GM18511 (cell line): ENCODE measurements around the gene COX5B.
A peak's percentile ranks its signal among the peaks of the same experiment; 100 is the strongest.

Source experiments
- ATAC-seq: cut with Tn5 transposase; IDR thresholded peaks from one replicate; pipeline ENCODE4 v1.9.1; 2021; ENCODE audit warnings: mild to moderate bottlenecking, moderate library complexity; ENCODE audit not compliant: unreplicated experiment

The COX5B gene

DNA sequence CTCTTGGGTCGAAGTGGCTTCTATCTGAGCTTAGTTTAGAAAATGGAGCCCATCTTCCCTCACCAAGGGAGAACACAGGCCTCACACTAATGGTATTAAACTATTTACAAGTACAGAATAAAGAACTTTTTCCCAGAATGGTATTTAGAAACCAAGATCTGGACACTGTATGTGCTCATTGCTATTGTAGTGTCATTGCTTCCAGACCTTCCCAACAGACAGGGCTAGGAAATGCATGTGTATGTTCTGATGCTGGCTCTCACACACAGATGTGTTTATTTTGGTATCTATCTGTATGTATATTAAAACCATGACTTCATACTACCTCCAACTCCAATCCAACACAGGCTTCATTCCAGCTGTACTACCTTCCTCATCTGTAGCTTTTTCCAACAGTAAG, 8.0 kb downstream of the COX5B start:
- no peak for ATAC-seq

DNA sequence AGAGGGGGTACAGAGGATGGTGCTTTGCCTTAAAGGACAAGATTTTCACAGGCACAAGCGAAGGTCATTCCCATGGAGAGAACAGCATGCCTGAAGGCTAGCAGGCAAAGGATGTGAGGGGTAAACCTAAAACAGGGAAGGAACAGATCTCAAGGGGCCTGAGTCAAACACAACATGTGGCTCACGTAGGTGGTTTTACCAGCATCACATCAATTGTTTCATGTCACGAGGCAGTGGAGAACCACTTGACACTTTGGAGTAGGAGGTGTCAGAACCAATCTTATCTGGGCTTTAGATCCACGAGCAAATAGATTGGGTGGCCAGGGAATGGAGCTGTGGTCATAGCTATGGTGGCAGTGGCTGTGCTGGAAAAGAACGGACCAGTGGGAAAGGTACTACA, 8.4 kb downstream of the COX5B start:
- no peak for ATAC-seq

- ATAC-seq, result no peak
These were observed 8.9 kb downstream of the COX5B start for GRCh38 chr2:97654791-97655190.

- no peak for ATAC-seq
These were observed 10.4 kb downstream of the COX5B start for GRCh38 chr2:97656129-97656755.

GRCh38 chr2:97656905-97657587, 11.2 kb downstream of the COX5B start:
- ATAC-seq, result no peak

- no peak for ATAC-seq
These were observed 12.3 kb downstream of the COX5B start for GRCh38 chr2:97657986-97658690.

DNA sequence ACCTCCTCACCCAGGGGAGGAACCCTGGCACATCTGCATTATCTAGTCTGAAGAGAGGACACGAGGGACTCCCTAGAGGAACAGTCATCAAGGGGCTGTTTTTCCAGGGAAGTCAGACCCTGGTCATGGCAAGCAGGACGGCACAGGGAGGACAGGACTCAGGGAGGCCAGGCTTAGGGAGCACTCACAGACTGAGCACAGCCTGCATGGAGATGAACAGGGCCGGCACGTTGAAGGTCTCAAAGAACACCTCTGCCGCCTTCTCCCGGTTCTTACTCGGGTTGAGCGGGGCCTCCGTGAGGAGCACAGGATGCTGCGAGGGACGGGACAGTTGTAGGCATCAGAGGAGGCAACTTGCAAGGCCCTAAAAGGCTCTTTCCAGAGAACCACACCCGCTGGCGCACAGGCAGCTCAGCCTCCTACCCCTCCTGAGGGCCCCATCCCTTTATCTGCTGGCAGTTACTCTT, 12.9 kb downstream of the COX5B start:
- ATAC-seq, result no peak

DNA sequence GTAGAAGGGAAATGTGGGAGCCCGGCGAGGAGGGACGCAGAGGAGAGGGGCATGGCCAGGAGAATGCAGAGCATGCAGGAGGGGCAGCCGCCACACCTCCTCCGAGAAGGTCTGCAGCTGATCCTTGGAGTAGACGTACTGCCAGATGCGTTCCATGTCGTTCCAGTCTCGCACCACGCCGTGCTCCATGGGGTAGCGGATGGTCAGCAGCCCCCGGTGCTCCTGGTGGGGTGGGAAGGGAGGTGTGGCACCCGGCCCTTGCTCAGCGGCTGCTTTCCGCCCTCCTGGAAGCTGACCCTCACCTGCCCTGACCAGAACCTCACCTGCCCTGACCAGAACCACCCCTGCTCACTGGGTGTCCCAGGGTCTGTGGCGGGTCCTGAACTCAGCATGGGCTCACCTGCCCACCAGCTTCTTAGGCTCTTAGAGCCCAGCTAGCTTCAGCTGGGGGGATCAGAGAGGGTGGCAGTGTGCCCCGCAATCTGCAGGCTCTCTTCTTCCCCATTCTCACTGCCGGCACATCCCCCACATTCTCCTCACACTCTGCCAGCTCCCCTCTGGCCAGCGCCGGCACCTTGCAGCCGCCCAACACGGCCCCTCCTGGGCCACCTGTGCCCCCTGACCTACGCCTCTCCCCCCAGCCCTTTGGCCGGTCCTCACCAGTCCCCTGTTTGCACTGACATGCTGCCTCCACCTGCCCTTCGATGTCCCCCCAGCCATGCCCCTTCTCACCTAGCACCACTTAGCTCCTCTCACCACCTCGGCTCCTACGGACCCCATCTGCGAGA, 13.6 kb downstream of the COX5B start:
- no peak for ATAC-seq

DNA sequence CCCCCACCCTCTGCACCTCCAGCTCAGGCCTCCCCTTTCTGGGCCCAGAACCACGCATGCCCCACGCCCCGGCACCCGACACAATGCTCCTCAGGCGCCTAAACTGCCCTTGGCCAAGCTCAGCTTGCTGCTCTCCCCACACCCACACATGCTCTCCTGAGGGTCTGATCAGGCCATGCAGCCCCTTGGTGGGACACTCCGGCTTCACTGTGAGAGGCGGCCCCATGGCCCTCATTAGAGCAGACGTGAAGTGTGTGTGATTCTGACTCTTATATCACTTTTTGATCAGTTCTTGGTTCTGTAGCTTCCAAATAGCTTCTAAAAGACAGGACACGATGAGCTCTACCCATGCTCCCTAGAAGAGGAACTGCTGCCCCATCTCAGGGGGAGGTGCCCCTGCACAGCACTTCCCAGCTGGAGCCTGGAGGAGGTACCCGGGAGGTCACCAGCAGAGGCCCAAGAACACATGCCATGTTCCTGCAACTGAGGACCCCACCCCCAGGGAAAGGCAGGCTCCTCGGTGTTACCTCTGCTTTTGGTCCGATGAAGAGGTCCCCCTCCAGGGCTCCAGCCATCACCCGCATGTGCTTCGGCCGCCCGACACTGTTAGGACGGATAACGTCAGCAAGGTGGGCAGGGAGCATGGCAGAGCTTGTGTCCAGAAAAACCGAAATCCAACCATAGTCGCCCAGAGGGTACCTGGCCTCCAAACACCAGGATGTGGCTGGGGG, 14.3 kb downstream of the COX5B start:
- ATAC-seq, result no peak

DNA sequence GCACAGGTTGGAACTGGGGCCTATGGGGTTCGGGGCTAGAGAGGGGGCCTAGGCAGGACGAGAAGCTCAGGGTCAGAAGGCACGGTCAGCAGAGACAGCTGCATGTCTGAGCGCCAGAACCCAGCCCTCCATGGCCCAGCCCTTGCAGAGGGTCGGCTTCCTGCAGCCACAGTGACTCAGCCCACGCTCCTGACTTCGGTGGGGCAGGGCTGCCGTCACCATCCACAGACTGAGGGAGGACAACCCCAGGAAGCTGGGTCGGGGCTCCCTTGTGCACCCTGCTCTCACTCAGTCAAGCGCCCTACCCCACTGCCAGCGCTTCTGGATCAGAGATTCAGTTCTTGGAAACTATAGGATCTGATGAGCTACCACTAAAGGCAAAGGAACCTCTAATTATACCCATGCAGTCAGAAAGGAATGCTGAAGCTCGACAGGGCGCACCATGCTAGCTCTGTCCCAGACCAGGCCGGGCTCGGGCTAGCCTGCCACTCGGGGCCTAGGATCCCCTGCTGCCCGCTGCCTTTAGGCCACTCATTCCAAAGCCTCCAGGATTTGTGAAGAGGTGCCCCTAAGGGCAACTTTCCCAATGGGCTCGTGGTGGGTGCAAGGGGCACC, 15.0 kb downstream of the COX5B start:
- ATAC-seq, result no peak

DNA sequence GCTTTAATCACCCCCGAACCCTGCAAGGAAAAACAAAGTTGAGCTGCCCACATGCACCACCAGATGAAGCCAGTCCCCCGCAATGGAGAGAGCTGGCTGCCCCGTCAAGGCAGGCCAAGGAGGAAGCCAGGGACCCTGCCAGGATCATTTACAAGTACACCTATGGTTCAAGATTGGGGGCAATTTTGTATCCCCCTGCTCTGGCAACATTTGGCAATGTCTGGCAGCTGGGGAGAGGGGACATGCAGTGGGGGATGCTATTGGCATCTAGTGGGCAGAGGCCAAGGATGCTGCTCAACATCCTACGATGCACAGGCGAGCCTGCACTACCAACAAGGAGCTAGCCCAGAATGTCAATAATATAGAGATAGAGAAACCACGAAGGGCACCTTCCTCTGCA, 16.1 kb downstream of the COX5B start:
- ATAC-seq, result no peak

GRCh38 chr2:97662386-97662894, 16.6 kb downstream of the COX5B start:
- no peak for ATAC-seq

DNA sequence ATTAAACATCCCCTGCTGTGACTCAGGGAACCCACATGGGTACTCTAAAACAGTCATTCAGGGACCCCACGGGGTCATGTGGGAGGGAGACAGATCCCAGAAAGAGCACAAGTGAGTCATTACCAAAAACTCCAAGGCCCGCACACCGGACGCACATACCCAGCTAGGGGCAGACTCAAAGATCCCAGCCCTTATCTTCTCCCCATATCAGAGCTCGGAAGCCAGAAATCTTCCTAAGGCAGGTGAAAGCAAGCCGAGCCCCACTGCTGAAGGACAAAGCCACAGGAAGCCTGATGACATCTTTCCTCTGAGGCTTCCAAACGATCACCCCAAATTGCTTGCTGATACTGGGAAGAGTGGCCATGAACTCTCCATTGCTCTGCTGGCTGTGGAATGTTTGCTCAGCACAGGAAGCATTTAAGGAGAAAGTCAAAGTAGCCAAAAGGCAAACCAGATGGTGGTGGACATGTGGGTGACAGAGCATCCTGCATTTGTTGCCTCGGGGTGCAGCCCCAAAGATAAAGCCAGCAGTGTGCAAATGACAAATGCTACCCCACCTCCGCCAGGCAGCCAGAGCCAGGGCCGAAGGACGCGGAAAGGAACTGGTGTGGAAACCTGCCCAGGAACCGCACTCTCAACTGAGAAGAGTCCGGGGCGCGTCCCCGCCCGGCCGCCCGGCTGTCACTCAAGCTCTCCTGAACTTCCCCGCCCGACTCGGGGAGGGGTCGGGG, 17.2 kb downstream of the COX5B start:
- peak; percentile 56 for ATAC-seq

DNA sequence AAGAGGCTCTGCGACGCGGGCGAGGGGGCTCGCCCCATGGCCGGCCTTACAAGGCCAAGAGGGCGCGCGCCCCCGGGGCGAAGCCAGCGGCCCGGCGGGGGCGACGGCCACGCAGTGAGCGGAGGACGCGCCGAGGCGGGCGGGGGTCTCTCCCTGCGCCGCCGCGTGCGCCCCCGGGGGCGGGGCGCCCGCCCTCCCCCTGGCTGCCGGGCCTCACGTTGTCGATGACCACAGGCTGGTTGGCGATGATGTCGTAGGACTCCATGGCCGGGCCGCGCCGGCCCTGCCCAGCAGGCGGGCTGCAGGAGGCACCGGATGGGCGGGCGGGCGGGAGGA, 17.7 kb downstream of the COX5B start:
- no peak for ATAC-seq

- ATAC-seq, result peak; percentile 90
These were observed 18.2 kb downstream of the COX5B start, which contains the start of gene ACTR1B for GRCh38 chr2:97663962-97664635. TSS of gene ACTR1B (minus strand) at chr2:97664044. CDS start at chr2:97663890, 154 bp downstream.

DNA sequence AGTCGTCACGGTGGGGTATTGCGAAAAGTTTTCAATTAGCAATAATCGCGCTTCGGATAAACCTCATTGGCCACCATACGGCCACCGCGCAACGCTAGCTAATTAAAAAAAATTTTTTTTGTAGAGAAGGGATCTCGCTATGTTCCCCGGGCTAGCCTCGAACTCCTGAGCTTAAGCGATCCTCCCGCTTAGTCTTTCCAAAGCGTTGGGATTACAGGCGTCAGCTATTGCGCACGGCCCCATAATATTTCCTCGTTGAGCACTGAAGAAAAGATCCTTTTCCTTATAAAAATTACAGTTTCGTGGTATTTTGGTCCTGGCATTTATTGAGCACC, 18.7 kb downstream of the COX5B start:
- no peak for ATAC-seq

GRCh38 chr2:97669448-97669847, 23.6 kb downstream of the COX5B start, which contains the start of gene C2orf92:
TSS of gene C2orf92 (plus strand) at chr2:97669713. CDS start at chr2:97669789, 76 bp downstream.
- ATAC-seq, result no peak

DNA sequence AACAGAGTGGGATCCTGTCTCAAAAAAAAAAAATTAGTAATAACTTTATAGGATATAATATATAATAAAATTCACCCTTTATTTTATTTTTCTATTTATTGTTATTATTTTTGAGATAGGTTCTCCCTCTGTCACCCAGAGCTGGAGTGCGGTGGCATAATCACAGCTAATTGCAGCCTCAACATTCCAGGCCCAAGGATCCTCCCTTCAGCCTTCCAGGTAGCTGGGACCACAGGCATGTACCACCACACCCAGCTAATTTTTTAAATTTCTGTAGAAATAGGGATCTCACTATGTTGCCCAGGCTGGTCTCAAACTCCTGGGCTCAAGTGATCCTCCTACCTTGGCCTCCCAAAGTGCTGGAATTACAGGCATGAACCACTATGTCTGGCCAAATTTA, 24.6 kb downstream of the COX5B start:
- ATAC-seq, result no peak

DNA sequence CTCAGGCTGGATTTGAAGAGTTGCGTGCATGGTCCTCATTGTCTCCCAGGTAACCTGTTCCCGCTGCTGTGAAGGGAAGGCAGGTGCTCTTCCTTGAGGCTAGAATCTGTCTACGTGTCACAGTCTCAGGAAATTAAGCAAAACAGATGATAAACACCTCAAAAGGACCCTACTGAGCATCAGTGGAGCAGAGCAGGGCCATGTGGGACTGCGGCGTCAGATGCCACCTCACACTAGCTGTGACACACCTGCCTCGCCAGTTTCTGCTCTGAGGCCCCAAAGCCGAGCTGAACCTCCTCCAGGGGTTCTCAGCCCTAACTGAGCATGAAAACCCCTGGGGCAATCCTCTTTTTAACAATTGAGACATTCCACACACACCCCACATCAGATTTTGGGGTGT, 25.7 kb downstream of the COX5B start:
- no peak for ATAC-seq
